H9 (cell line): ENCODE results near the gene KRTCAP2. TPM values are rescaled to one million over a fixed set of nuclear protein-coding genes. Genes with fewer than 3 reads are reported as not detected.

ENCODE experiments used
- DNase-seq: peaks from one replicate; pipeline ENCODE4 v3.0.0-alpha.2; 2017
- H2AFZ ChIP-seq: one replicate; pipeline ENCODE4 v1.6.1; 2013; ENCODE audit warnings: mild to moderate bottlenecking, low read length, control low read depth, moderate library complexity
- H2AK5ac ChIP-seq: 2 replicates; pipeline ENCODE4 v1.6.1; 2013; ENCODE audit warnings: low read length, control low read depth, mixed read lengths; ENCODE audit not compliant: insufficient read length
- H2BK120ac ChIP-seq: one replicate; pipeline ENCODE4 v1.6.1; 2013; ENCODE audit warnings: low read depth, mild to moderate bottlenecking, low read length, control low read depth, inconsistent platforms; ENCODE audit not compliant: poor library complexity, severe bottlenecking
- H2BK12ac ChIP-seq: 2 replicates; pipeline ENCODE4 v1.6.1; 2013; ENCODE audit warnings: low read length, control low read depth, mixed read lengths, low read depth; ENCODE audit not compliant: insufficient read length
- H2BK15ac ChIP-seq: 2 replicates; pipeline ENCODE4 v1.6.1; 2013; ENCODE audit warnings: low read depth, low read length, control low read depth
- H2BK20ac ChIP-seq: one replicate; pipeline ENCODE4 v1.6.1; 2013; ENCODE audit warnings: low read depth, mild to moderate bottlenecking, low read length, control low read depth, inconsistent platforms; ENCODE audit not compliant: poor library complexity, severe bottlenecking
- H2BK5ac ChIP-seq: 2 replicates; pipeline ENCODE4 v1.6.1; 2013; ENCODE audit warnings: low read length, control low read depth, mixed read lengths; ENCODE audit not compliant: insufficient read length
- H3K14ac ChIP-seq: 2 replicates; pipeline ENCODE4 v1.6.1; 2013; ENCODE audit warnings: low read length, control low read depth; ENCODE audit not compliant: insufficient read depth
- H3K18ac ChIP-seq: 2 replicates; pipeline ENCODE4 v1.6.1; 2013; ENCODE audit warnings: low read depth, mild to moderate bottlenecking, mixed read lengths, low read length, control low read depth; ENCODE audit not compliant: insufficient read length
- H3K23ac ChIP-seq: 2 replicates; pipeline ENCODE4 v1.6.1; 2013; ENCODE audit warnings: low read length, control low read depth, mixed read lengths, low read depth; ENCODE audit not compliant: insufficient read length
- H3K23me2 ChIP-seq: 2 replicates; pipeline ENCODE4 v1.6.1; 2013; ENCODE audit warnings: low read depth, mild to moderate bottlenecking, mixed read lengths, low read length, control low read depth; ENCODE audit not compliant: insufficient read length, poor library complexity, severe bottlenecking
- H3K27ac ChIP-seq: 2 replicates; pipeline ENCODE4 v1.5.1; 2013; ENCODE audit warnings: low read length, control low read depth, mixed read lengths, low read depth; ENCODE audit not compliant: insufficient read length
- H3K27me3 ChIP-seq: 2 replicates; pipeline ENCODE4 v1.6.1; 2013; ENCODE audit warnings: low read length, control low read depth, inconsistent platforms; ENCODE audit not compliant: insufficient read depth
- H3K4ac ChIP-seq: 2 replicates; pipeline ENCODE4 v1.6.1; 2013; ENCODE audit warnings: low read depth, mild to moderate bottlenecking, control low read depth, inconsistent platforms, low read length, moderate library complexity
- H3K4me1 ChIP-seq: 2 replicates; pipeline ENCODE4 v1.6.1; 2013; ENCODE audit warnings: low read length, control low read depth, inconsistent platforms; ENCODE audit not compliant: insufficient read depth
- H3K4me2 ChIP-seq: 2 replicates; pipeline ENCODE4 v1.6.1; 2013; ENCODE audit warnings: low read length, control low read depth, mixed read lengths; ENCODE audit not compliant: insufficient read length, insufficient read depth
- H3K56ac ChIP-seq: 2 replicates; pipeline ENCODE4 v1.6.1; 2013; ENCODE audit warnings: low read depth, mild to moderate bottlenecking, mixed read lengths, low read length, control low read depth; ENCODE audit not compliant: insufficient read length
- H3K79me1 ChIP-seq: 2 replicates; pipeline ENCODE4 v1.6.1; 2013; ENCODE audit warnings: low read depth, mild to moderate bottlenecking, moderate library complexity, low read length, control low read depth, inconsistent platforms; ENCODE audit not compliant: insufficient read depth, poor library complexity, severe bottlenecking
- H3K79me2 ChIP-seq: 2 replicates; pipeline ENCODE4 v1.6.1; 2013; ENCODE audit warnings: low read length, control low read depth, inconsistent platforms; ENCODE audit not compliant: insufficient read depth
- H3K9ac ChIP-seq: 2 replicates; pipeline ENCODE4 v1.6.1; 2013; ENCODE audit warnings: low read length, control low read depth, mixed read lengths; ENCODE audit not compliant: insufficient read length; ENCODE audit errors: extremely low read depth
- H3K9me3 ChIP-seq: one replicate; pipeline ENCODE4 v1.6.1; 2013; ENCODE audit warnings: low read depth, low read length, inconsistent platforms; ENCODE audit not compliant: control insufficient read depth
- H3T11ph ChIP-seq: one replicate; pipeline ENCODE4 v1.6.1; 2013; ENCODE audit warnings: mild to moderate bottlenecking, low read length, control low read depth, inconsistent platforms
- H4K20me1 ChIP-seq: one replicate; pipeline ENCODE4 v1.6.1; 2013; ENCODE audit not compliant: control insufficient read depth, insufficient read length, insufficient read depth
- H4K5ac ChIP-seq: 2 replicates; pipeline ENCODE4 v1.6.1; 2013; ENCODE audit warnings: low read depth, mild to moderate bottlenecking, mixed read lengths, low read length, control low read depth; ENCODE audit not compliant: insufficient read length
- H4K8ac ChIP-seq: replicated peaks from 2 replicates; pipeline ENCODE4 v1.6.1; 2013; ENCODE audit warnings: low read length, control low read depth, mixed read lengths, low read depth; ENCODE audit not compliant: insufficient read length
- H4K91ac ChIP-seq: 2 replicates; pipeline ENCODE4 v1.6.1; 2013; ENCODE audit warnings: low read depth, mild to moderate bottlenecking, moderate library complexity, mixed read lengths, low read length, control low read depth; ENCODE audit not compliant: insufficient read length
- H3K27ac Mint-ChIP-seq, 3 experiments: 2 replicates in 2 of 3; 3 replicates in 1 of 3; pipeline ENCODE4 v1.8.0; 2020 to 2021; ENCODE audit warnings: mixed read lengths in 3 of 3, mild to moderate bottlenecking in 1 of 3, moderate library complexity in 1 of 3
- H3K27me3 Mint-ChIP-seq: 2 replicates; pipeline ENCODE4 v1.8.0; 2021; ENCODE audit warnings: low read depth, mild to moderate bottlenecking, moderate library complexity, mixed read lengths
- H3K36me3 Mint-ChIP-seq, 3 experiments: 2 replicates in 2 of 3; 3 replicates in 1 of 3; pipeline ENCODE4 v1.8.0; 2020 to 2021; ENCODE audit warnings: low read depth in 3 of 3, mixed read lengths in 3 of 3; ENCODE audit not compliant: insufficient read depth in 1 of 3
- H3K4me1 Mint-ChIP-seq, 2 experiments: 2 replicates each; pipeline ENCODE4 v1.8.0; 2020; ENCODE audit warnings: mixed read lengths in 2 of 2
- H3K4me3 Mint-ChIP-seq, 2 experiments: 2 replicates in 1 of 2; 3 replicates in 1 of 2; pipeline ENCODE4 v1.8.0; 2020 to 2021; ENCODE audit warnings: mild to moderate bottlenecking in 2 of 2, mixed read lengths in 2 of 2, moderate library complexity in 1 of 2
- H3K9me3 Mint-ChIP-seq, 2 experiments: 2 replicates in 1 of 2; 3 replicates in 1 of 2; pipeline ENCODE4 v1.8.0; 2020; ENCODE audit warnings: mild to moderate bottlenecking in 2 of 2, mixed read lengths in 2 of 2, moderate library complexity in 1 of 2
- CTCF ChIP-seq: fragments of 200-600 bp; sonication (generic); conservative IDR thresholded peaks from 3 replicates; pipeline ENCODE4 v1.8.0; 2021; ENCODE audit warnings: antibody characterized with exemption, mild to moderate bottlenecking
- WGBS: extraction: QIAGEN DNeasy Blood & Tissue Kit; methylation state at CpG from one replicate; pipeline ENCODE4 v1.1.7; 2013; ENCODE audit warnings: missing lambda C conversion rate, low lambda C conversion rate, mixed read lengths; ENCODE audit not compliant: insufficient read length; ENCODE audit errors: extremely low coverage; 5-methylcytosine and 5-hydroxymethylcytosine counted together
- total RNA-seq: library from RNA; stranded (reverse); gene quantifications from 2 replicates; pipeline ENCODE4 v1.2.1, GENCODE V29; 2021

Gene KRTCAP2
- total RNA-seq, 1 experiment from 2014 or later = 149 TPM

- no peak overlapping the region for H3K56ac ChIP-seq
- no peaks in the 10 kb centered on the region for H4K20me1 ChIP-seq
- TF ChIP-seq CTCF = no peak
- H2BK20ac ChIP-seq = no peak overlapping the region
- Mint-ChIP-seq H3K4me3 (peak overlapping the region; percentile 96 to 100), H3K4me1 (peaks cover 15% of the 10 kb centered on the region in 2 experiments), H3K9me3 (no peaks in the 10 kb centered on the region), H3K27me3 (peaks cover 22% of the 10 kb centered on the region), H3K27ac (peak overlapping the region in 2 of 3 experiments; percentile 94 to 98; a peak in 5 of 7 replicates), H3K36me3 (peaks cover 14 to 17% (median 15%) of the 10 kb centered on the region in 3 experiments; a peak in 6 of 7 replicates)
- H2BK5ac ChIP-seq = no peak overlapping the region
- no CpG with 5 or more reads among the region's 11 CpGs for WGBS
- no peak overlapping the region for H4K5ac ChIP-seq
- no peak overlapping the region for H3K27ac ChIP-seq
- no peak overlapping the region for H3K9ac ChIP-seq
- H3K23me2 ChIP-seq = peaks cover 17% of the 10 kb centered on the region
- no peak overlapping the region for H3K18ac ChIP-seq
- no peak for DNase-seq
- H3K4me2 ChIP-seq = peak overlapping the region; percentile 90
- H2AFZ ChIP-seq = peak overlapping the region; percentile 95
- H3K9me3 ChIP-seq = no peaks in the 10 kb centered on the region
- no peak overlapping the region for H2BK12ac ChIP-seq
- H4K91ac ChIP-seq = no peak overlapping the region
- no peak overlapping the region for H4K8ac ChIP-seq
- no peaks in the 10 kb centered on the region for H3K27me3 ChIP-seq
- no peak overlapping the region for H3K4ac ChIP-seq
- H3K79me2 ChIP-seq = 0 out of 2 replicates have a peak, but pooled peaks cover 3% of the 10 kb centered on the region
- H3K23ac ChIP-seq = no peak overlapping the region
- no peak overlapping the region for H2AK5ac ChIP-seq
- H3K14ac ChIP-seq = no peak overlapping the region
- no peak overlapping the region for H2BK15ac ChIP-seq
- no peak overlapping the region for H2BK120ac ChIP-seq
- H3K4me1 ChIP-seq = no peaks in the 10 kb centered on the region
- H3K79me1 ChIP-seq = no peaks in the 10 kb centered on the region
- H3T11ph ChIP-seq = no peak overlapping the region
Observed at GRCh38 chr1:155140630-155140953, 32.5 kb downstream of the KRTCAP2 start.
